Measurements from ENCODE around the gene LAMTOR2. TPM values are rescaled to one million over a fixed set of nuclear protein-coding genes. Genes with fewer than 3 reads are reported as not detected.

Gene LAMTOR2
- total RNA-seq, 1 experiment from 2014 or later: 63.4 TPM

DNA sequence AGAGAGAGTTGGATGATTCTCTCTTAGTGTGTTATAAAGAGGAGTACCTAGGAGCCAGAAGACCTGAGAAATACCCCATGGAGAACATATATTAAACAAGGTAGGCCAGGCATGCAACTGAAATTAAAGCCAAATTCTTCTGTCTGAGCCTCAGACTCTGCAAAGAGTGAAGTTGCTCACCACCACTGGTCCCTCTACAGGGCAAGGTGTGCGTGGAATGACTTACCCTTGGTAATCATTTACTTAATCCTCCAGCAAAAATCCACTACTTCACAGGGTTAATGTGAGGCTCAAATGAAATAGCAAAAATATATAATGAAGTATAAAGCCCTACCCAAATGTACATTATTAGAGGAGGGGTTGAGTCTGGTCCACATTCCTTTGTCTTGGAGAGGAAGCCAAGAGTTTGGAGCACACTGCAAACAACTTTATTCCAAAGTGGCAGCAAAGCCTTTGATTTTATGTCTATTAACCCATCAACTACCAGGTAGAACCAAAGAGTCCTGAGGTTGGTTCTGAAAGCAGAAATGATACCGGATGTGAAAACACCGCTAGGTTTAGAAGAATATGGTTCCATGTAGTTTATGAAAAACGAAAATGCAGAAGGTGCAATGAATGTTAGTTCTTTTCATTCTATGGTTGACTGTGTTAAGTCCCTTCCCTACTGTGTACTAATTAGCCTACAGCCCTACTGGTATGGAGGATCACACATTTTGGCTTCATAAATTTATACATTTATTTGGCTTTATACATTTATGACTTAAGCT lies 42.3 kb upstream of the LAMTOR2 start:
- no peak overlapping the region for H3K27ac ChIP-seq (ENCODE audit: low read length)
- H3K36me3 ChIP-seq (ENCODE audit: control insufficient read depth, insufficient read depth, low read length): peaks cover 13% of the 10 kb centered on the region
- no peaks in the 10 kb centered on the region for H3K27me3 ChIP-seq (ENCODE audit: control insufficient read depth, insufficient read depth, low read length)
- no peak overlapping the region for H3K4me3 ChIP-seq (ENCODE audit: low read depth in 2 of 2, low read length in 2 of 2)
- ATAC-seq (no peak), DNase-seq (ENCODE audit: low read depth, low spot score) (no peak)
- BruUV-seq (replicated peaks): TSS peak; percentile 23
- no peak for TF ChIP-seq TCF7L2 (IDR thresholded peaks at IDR 0.05; ENCODE audit: low read depth, low read length)
- POLR2A ChIA-PET: no interaction called here
- H3K9me3 ChIP-seq (ENCODE audit: control insufficient read depth, insufficient read depth, low read depth, low read length): no peaks in the 10 kb centered on the region
- CTCF ChIA-PET: no interaction called here
- intact Hi-C loops (cut with micrococcal nuclease; ENCODE audit: unreplicated experiment): no loop called here
- H3K4me1 ChIP-seq (ENCODE audit: control insufficient read depth, insufficient read depth, low read length): no peaks in the 10 kb centered on the region
- in situ Hi-C loops (cut with HindIII; ENCODE audit: low pct_unique_long_range_greater_than_20kb, low sequenced_read_pairs): no loop called here

DNA sequence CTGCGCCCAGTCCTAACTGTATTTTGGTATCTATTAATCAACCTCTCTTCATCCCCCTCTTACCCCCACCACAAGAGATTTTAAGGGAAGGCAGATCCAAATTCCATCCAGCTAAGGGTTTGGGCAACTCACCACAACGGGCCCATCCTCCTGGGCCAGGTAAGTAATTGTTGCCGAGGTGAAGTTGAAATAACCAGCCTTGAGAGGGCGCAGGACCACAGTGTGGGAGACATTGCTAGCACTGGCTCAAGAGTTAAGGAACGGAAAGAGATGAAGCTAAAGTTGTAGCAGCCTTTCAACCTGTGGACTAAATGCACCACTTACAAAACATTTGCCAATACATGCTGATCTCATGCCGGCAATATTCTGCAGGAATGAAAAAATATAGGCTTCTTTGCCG lies 39.8 kb upstream of the LAMTOR2 start:
- BruUV-seq (replicated peaks): no TSS peak
- CTCF ChIA-PET: no interaction called here

DNA sequence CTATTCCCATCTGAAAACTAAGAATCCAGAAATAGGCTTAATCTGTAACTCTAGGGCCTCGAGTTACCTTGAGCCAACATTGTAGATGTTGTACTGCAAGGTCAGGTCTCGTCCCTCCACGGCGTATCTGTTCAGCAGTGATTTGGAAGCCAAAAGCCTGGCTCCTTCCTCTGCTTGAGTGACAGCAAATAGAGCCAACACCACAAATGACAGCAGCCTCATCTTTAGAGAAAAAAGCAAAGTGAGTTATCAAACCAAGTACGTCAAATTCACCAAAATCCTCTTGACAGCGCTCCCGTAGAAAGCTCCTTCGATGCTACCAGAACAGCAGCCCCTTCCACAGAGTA lies 34.7 kb upstream of the LAMTOR2 start:
- ChIA-PET CTCF (no interaction called here), POLR2A (no interaction called here)
- peaks cover 4% of the 10 kb centered on the region; the same call in 1 of the 2 replicates for H3K36me3 ChIP-seq (ENCODE audit: control insufficient read depth, insufficient read depth, low read length)
- ATAC-seq (no peak), DNase-seq (ENCODE audit: low read depth, low spot score) (no peak)
- H3K4me3 ChIP-seq (ENCODE audit: low read depth in 2 of 2, low read length in 2 of 2): peak overlapping the region; percentile 70 to 89
- peaks cover 6% of the 10 kb centered on the region; the same call in 1 of the 2 replicates for H3K4me1 ChIP-seq (ENCODE audit: control insufficient read depth, insufficient read depth, low read length)
- TSS peak; percentile 93 for BruUV-seq (replicated peaks)
- H3K9me3 ChIP-seq (ENCODE audit: control insufficient read depth, insufficient read depth, low read depth, low read length): no peaks in the 10 kb centered on the region
- intact Hi-C loops (cut with micrococcal nuclease; ENCODE audit: unreplicated experiment) (no loop called here), in situ Hi-C loops (cut with HindIII; ENCODE audit: low pct_unique_long_range_greater_than_20kb, low sequenced_read_pairs) (no loop called here)
- peak overlapping the region; percentile 81 for H3K27ac ChIP-seq (ENCODE audit: low read length)
- TF ChIP-seq SIN3A (IDR thresholded peaks at IDR 0.05; ENCODE audit: borderline replicate concordance, insufficient read depth, low read depth, low read length) (no peak), POLR2AphosphoS5 (IDR thresholded peaks at IDR 0.05; ENCODE audit: low read depth, low read length) (no peak), TCF7L2 (IDR thresholded peaks at IDR 0.05; ENCODE audit: low read depth, low read length) (no peak)
- TF ChIP-seq, protein P1, sequence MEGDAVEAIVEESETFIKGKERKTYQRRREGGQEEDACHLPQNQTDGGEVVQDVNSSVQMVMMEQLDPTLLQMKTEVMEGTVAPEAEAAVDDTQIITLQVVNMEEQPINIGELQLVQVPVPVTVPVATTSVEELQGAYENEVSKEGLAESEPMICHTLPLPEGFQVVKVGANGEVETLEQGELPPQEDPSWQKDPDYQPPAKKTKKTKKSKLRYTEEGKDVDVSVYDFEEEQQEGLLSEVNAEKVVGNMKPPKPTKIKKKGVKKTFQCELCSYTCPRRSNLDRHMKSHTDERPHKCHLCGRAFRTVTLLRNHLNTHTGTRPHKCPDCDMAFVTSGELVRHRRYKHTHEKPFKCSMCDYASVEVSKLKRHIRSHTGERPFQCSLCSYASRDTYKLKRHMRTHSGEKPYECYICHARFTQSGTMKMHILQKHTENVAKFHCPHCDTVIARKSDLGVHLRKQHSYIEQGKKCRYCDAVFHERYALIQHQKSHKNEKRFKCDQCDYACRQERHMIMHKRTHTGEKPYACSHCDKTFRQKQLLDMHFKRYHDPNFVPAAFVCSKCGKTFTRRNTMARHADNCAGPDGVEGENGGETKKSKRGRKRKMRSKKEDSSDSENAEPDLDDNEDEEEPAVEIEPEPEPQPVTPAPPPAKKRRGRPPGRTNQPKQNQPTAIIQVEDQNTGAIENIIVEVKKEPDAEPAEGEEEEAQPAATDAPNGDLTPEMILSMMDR (IDR thresholded peaks at IDR 0.05): no peak
- TF ChIP-seq, protein P2, sequence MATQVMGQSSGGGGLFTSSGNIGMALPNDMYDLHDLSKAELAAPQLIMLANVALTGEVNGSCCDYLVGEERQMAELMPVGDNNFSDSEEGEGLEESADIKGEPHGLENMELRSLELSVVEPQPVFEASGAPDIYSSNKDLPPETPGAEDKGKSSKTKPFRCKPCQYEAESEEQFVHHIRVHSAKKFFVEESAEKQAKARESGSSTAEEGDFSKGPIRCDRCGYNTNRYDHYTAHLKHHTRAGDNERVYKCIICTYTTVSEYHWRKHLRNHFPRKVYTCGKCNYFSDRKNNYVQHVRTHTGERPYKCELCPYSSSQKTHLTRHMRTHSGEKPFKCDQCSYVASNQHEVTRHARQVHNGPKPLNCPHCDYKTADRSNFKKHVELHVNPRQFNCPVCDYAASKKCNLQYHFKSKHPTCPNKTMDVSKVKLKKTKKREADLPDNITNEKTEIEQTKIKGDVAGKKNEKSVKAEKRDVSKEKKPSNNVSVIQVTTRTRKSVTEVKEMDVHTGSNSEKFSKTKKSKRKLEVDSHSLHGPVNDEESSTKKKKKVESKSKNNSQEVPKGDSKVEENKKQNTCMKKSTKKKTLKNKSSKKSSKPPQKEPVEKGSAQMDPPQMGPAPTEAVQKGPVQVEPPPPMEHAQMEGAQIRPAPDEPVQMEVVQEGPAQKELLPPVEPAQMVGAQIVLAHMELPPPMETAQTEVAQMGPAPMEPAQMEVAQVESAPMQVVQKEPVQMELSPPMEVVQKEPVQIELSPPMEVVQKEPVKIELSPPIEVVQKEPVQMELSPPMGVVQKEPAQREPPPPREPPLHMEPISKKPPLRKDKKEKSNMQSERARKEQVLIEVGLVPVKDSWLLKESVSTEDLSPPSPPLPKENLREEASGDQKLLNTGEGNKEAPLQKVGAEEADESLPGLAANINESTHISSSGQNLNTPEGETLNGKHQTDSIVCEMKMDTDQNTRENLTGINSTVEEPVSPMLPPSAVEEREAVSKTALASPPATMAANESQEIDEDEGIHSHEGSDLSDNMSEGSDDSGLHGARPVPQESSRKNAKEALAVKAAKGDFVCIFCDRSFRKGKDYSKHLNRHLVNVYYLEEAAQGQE (IDR thresholded peaks at IDR 0.05; ENCODE audit: insufficient read depth in 1 of 2, low read depth in 2 of 2, low read length in 1 of 2): no peak
- no peaks in the 10 kb centered on the region for H3K27me3 ChIP-seq (ENCODE audit: control insufficient read depth, insufficient read depth, low read length)

More for the DNA sequence above, 39.8 kb upstream of the LAMTOR2 start:
- Histone ChIP-seq H3K27ac (ENCODE audit: low read length) (no peak overlapping the region), H3K27me3 (ENCODE audit: control insufficient read depth, insufficient read depth, low read length) (no peaks in the 10 kb centered on the region), H3K9me3 (ENCODE audit: control insufficient read depth, insufficient read depth, low read depth, low read length) (no peaks in the 10 kb centered on the region), H3K36me3 (ENCODE audit: control insufficient read depth, insufficient read depth, low read length) (peaks cover 13% of the 10 kb centered on the region), H3K4me3 (ENCODE audit: low read depth in 2 of 2, low read length in 2 of 2) (no peak overlapping the region), H3K4me1 (ENCODE audit: control insufficient read depth, insufficient read depth, low read length) (peaks cover 3% of the 10 kb centered on the region; the same call in 1 of the 2 replicates)
- intact Hi-C loops (cut with micrococcal nuclease; ENCODE audit: unreplicated experiment) (no loop called here), in situ Hi-C loops (cut with HindIII; ENCODE audit: low pct_unique_long_range_greater_than_20kb, low sequenced_read_pairs) (no loop called here)
- ATAC-seq (0 out of 2 replicates have a peak, but pooled peaks have one; percentile 44), DNase-seq (ENCODE audit: low read depth, low spot score) (no peak)
- POLR2A ChIA-PET: no interaction called here
- TF ChIP-seq TCF7L2 (IDR thresholded peaks at IDR 0.05; ENCODE audit: low read depth, low read length): no peak
